ENCODE data around the gene NOVA2. TPM values are rescaled to one million over a fixed set of nuclear protein-coding genes. Genes with fewer than 3 reads are reported as not detected.

NOVA2 gene
- total RNA-seq, 4 donors from 2014 or later, result 1.5 to 3.6 (median 2.6) TPM

DNA sequence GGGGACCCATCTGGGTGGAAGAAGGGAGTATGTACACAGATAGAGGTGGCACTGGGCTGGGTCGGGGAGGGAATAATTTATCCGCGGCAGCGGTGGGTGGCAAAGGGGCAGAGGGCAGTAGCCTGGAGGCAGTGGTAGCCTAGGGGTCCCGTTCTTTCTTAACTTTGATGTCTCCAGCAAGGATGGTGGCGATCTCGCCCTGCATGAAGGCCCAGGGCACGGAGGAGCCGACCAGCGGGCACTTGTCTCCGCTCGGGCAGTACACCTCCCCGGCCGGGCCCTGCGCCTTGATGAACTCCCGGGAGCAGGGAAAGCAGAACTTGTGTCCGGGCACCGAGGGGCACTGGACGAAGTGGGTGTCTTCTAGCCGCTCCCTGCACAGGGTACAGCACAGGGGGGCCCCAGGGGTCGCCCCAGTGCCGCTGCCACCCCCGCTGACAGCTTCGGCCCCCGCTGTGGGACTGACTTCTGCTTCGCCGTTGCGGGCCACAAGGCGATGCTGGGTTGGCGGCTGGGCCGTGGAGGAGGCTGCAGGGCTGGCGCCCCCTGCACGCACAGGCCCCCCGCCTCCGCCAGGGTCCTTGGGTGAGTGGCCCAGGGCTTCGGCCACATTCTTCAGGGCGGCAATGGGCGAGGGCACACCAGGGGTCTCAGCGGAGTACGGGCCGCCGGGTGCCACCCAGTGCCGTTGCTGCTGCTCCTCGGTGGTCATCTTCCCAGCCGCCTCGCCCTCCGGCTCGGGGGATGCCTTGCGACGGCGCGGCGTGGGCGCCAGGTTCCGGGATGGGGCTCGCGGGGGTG, 89.6 kb downstream of the NOVA2 start:
- Histone ChIP-seq H3K36me3 (peaks cover 5 to 9% of the 10 kb centered on the region in 2 donors), H3K27ac (no peak overlapping the region), H3K4me1 (peaks cover 31 to 34% of the 10 kb centered on the region in 2 donors), H3K27me3 (no peaks in the 10 kb centered on the region), H3K4me3 (replicated peaks in 1 of 3) (no peak overlapping the region), H3K9me3 (no peaks in the 10 kb centered on the region)
- no peak for TF ChIP-seq POLR2A (IDR thresholded peaks at IDR 0.05)
- TF ChIP-seq, protein P1, sequence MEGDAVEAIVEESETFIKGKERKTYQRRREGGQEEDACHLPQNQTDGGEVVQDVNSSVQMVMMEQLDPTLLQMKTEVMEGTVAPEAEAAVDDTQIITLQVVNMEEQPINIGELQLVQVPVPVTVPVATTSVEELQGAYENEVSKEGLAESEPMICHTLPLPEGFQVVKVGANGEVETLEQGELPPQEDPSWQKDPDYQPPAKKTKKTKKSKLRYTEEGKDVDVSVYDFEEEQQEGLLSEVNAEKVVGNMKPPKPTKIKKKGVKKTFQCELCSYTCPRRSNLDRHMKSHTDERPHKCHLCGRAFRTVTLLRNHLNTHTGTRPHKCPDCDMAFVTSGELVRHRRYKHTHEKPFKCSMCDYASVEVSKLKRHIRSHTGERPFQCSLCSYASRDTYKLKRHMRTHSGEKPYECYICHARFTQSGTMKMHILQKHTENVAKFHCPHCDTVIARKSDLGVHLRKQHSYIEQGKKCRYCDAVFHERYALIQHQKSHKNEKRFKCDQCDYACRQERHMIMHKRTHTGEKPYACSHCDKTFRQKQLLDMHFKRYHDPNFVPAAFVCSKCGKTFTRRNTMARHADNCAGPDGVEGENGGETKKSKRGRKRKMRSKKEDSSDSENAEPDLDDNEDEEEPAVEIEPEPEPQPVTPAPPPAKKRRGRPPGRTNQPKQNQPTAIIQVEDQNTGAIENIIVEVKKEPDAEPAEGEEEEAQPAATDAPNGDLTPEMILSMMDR (IDR thresholded peaks at IDR 0.05), result no peak
- no peak for DNase-seq
- 91 to 95% methylated on average over 15 to 19 of the region's 57 CpGs for WGBS, 2 donors
- intact Hi-C loops (cut with DNase I), result loop anchor here (5.0 kb wide), 1 partner anchor 67 kb away; the partner anchor contains the start of gene RSPH6A

MicroRNA genes within 50 kb of the gene (microRNA counts, 767-probe panel; counts per million panel counts)
- microRNA hsa-miR-769-3p, result 0 counts per million in 2 donors
- microRNA hsa-miR-769-5p, result 1,911 to 3,330 counts per million in 2 donors

Small RNA genes within 50 kb of the gene (microRNA-seq; reads per million reads assigned to microRNA genes)
- gene MIR769, result 23.8 reads per million, percentile 40 among the genes with 10 or more reads in this experiment

Small RNA genes within 50 kb of the gene (small RNA-seq; reads per million reads assigned to genes)
- 6.0 reads per million, percentile 88 among the genes with 10 or more reads in this experiment for gene MIR769

Other genes with a start within 250 kb of the NOVA2 start
- 10 to 100 TPM; 13.7 to 22.3 (median 17.4) TPM for gene FBXO46, start 243.0 kb downstream of the NOVA2 start, total RNA-seq
- not detected for gene MEIOSIN, start 240.4 kb downstream of the NOVA2 start, total RNA-seq
- gene SIX5, start 204.6 kb downstream of the NOVA2 start, total RNA-seq, result 10 to 100 TPM; 18.3 to 33.0 (median 23.3) TPM
- 10 to 100 TPM; 18.9 to 32.6 (median 26.3) TPM for gene DMPK, start 191.4 kb downstream of the NOVA2 start, total RNA-seq
- 10 to 100 TPM; 38.2 to 69.7 (median 48.3) TPM for gene DMWD, start 181.0 kb downstream of the NOVA2 start, total RNA-seq
- 1 to 10 TPM in 3 of 4 donors, under 1 TPM in 1; 0.50 to 8.9 (median 3.9) TPM for gene RSPH6A, start 158.6 kb downstream of the NOVA2 start, total RNA-seq
- 10 to 100 TPM; 32.4 to 56.8 (median 38.7) TPM for gene SYMPK, start 110.7 kb downstream of the NOVA2 start, total RNA-seq
- not detected for gene FOXA3, start 109.5 kb downstream of the NOVA2 start, total RNA-seq
- 10 to 100 TPM; 25.9 to 47.0 (median 36.1) TPM for gene IRF2BP1, start 87.7 kb downstream of the NOVA2 start, total RNA-seq
- 1 to 10 TPM; 1.8 to 4.3 (median 3.0) TPM for gene MYPOP, start 71.3 kb downstream of the NOVA2 start, total RNA-seq
- not detected for gene NANOS2, start 59.1 kb downstream of the NOVA2 start, total RNA-seq
- 10 to 100 TPM in 2 of 4 donors, 1 to 10 TPM in 2; 8.5 to 12.4 (median 9.8) TPM for gene CCDC61, start 21.6 kb upstream of the NOVA2 start, total RNA-seq
- gene PGLYRP1, start 49.2 kb upstream of the NOVA2 start, total RNA-seq, result 1 to 10 TPM in 1 of 4 donors, not detected in 3; 2.0 TPM
- not detected for gene IGFL4, start 67.1 kb upstream of the NOVA2 start, total RNA-seq
- gene IGFL3, start 150.8 kb upstream of the NOVA2 start, total RNA-seq, result not detected
- not detected for gene IGFL2, start 174.4 kb upstream of the NOVA2 start, total RNA-seq

Measured in thyroid gland (tissue), 4 donors.